Fibroblast of lung (primary cell): ENCODE data around the gene DAPK1. TPM values are rescaled to one million over a fixed set of nuclear protein-coding genes. Genes with fewer than 3 reads are reported as not detected.

ENCODE experiments used
- DNase-seq, 2 donors: peaks; one replicate each; pipeline versions ENCODE4 v3.0.0 to v3.0.0-alpha.2; 2010; ENCODE audit warnings: low read depth in 2 of 2
- H2AFZ ChIP-seq: 2 replicates; pipeline ENCODE4 v1.5.1; 2012; ENCODE audit warnings: low read length, control low read depth, inconsistent platforms
- H3K27ac ChIP-seq: 2 replicates; pipeline ENCODE4 v1.5.1; 2011; ENCODE audit warnings: low read length, control low read depth; ENCODE audit not compliant: insufficient read depth
- H3K27me3 ChIP-seq: 2 replicates; pipeline ENCODE4 v1.5.1; 2011; ENCODE audit warnings: mild to moderate bottlenecking, low read length; ENCODE audit not compliant: control insufficient read depth, insufficient read depth
- H3K36me3 ChIP-seq: 2 replicates; pipeline ENCODE4 v1.5.1; 2011; ENCODE audit warnings: low read length; ENCODE audit not compliant: control insufficient read depth, insufficient read depth
- H3K4me1 ChIP-seq: 2 replicates; pipeline ENCODE4 v1.5.1; 2011; ENCODE audit warnings: low read length; ENCODE audit not compliant: control insufficient read depth, insufficient read depth; ENCODE audit errors: extremely low read depth
- H3K4me2 ChIP-seq: 2 replicates; pipeline ENCODE4 v1.5.1; 2011; ENCODE audit warnings: low read length, control low read depth; ENCODE audit not compliant: insufficient read depth; ENCODE audit errors: extremely low read depth
- H3K4me3 ChIP-seq, 4 experiments: fragments of 200-600 bp in 1 of 4; sonication (generic) in 1 of 4; replicated peaks in 1 of 4; 2 replicates each; pipeline ENCODE4 v1.5.1; 2011 to 2016; ENCODE audit warnings: low read length in 4 of 4, low read depth in 3 of 4, mild to moderate bottlenecking in 3 of 4, control low read depth in 2 of 4, inconsistent platforms in 1 of 4, mixed read lengths in 1 of 4; ENCODE audit not compliant: insufficient read depth in 1 of 4; ENCODE audit errors: control extremely low read depth in 1 of 4
- H3K79me2 ChIP-seq: 2 replicates; pipeline ENCODE4 v1.5.1; 2012; ENCODE audit warnings: mild to moderate bottlenecking, low read length, inconsistent platforms; ENCODE audit not compliant: control insufficient read depth, insufficient read depth
- H3K9ac ChIP-seq: 2 replicates; pipeline ENCODE4 v1.5.1; 2011; ENCODE audit warnings: mild to moderate bottlenecking, low read length, control low read depth; ENCODE audit not compliant: insufficient read depth
- H3K9me3 ChIP-seq: 2 replicates; pipeline ENCODE4 v1.5.1; 2012; ENCODE audit warnings: low read depth, low read length; ENCODE audit not compliant: control insufficient read depth, insufficient read depth
- H4K20me1 ChIP-seq: 2 replicates; pipeline ENCODE4 v1.5.1; 2011; ENCODE audit warnings: low read length; ENCODE audit not compliant: control insufficient read depth, insufficient read depth; ENCODE audit errors: extremely low read depth
- EZH2 ChIP-seq: IDR thresholded peaks from 2 replicates; pipeline ENCODE4 v1.5.1; 2012; ENCODE audit warnings: low read length, control low read depth, mild to moderate bottlenecking; ENCODE audit errors: missing control alignments
- polyA plus RNA-seq, 2 donors: library from polyadenylated mRNA; depleted of rRNA in 1 of 2; stranded (reverse) in 1 of 2; unstranded in 1 of 2; fragments of >200 nt; gene quantifications; 2 replicates each; pipeline ENCODE4 v1.2.1, GENCODE V29; 2011 to 2012; ENCODE audit warnings: missing spikeins in 1 of 2
- total RNA-seq: library from RNA; depleted of rRNA; stranded (reverse); fragments of >200 nt; gene quantifications from 2 replicates; pipeline ENCODE4 v1.2.1, GENCODE V29; 2014
- TF ChIP-seq, protein P1 (sequence below), 2 donors: IDR thresholded peaks in 1 of 2; conservative IDR thresholded peaks in 1 of 2; 1 replicate in 1 of 2; 2 replicates in 1 of 2; pipeline ENCODE4 v1.5.1; 2011 to 2012; ENCODE audit warnings: low read length in 2 of 2, control low read depth in 1 of 2, inconsistent platforms in 1 of 2, low read depth in 1 of 2, mild to moderate bottlenecking in 1 of 2

The DAPK1 gene
- total and polyA plus RNA-seq, 2 donors (not counting 1 experiment from before 2014, with no cell fraction given): 1.1 to 15.5 TPM

- no peak for TF ChIP-seq EZH2
- TF ChIP-seq, protein P1, sequence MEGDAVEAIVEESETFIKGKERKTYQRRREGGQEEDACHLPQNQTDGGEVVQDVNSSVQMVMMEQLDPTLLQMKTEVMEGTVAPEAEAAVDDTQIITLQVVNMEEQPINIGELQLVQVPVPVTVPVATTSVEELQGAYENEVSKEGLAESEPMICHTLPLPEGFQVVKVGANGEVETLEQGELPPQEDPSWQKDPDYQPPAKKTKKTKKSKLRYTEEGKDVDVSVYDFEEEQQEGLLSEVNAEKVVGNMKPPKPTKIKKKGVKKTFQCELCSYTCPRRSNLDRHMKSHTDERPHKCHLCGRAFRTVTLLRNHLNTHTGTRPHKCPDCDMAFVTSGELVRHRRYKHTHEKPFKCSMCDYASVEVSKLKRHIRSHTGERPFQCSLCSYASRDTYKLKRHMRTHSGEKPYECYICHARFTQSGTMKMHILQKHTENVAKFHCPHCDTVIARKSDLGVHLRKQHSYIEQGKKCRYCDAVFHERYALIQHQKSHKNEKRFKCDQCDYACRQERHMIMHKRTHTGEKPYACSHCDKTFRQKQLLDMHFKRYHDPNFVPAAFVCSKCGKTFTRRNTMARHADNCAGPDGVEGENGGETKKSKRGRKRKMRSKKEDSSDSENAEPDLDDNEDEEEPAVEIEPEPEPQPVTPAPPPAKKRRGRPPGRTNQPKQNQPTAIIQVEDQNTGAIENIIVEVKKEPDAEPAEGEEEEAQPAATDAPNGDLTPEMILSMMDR (conservative IDR thresholded peaks at IDR 0.05 in 1 of 2, IDR thresholded peaks at IDR 0.05 in 1 of 2; ENCODE audit: low read depth in 1 of 2, low read length in 2 of 2): no peak
- Histone ChIP-seq H3K9me3 (no peaks in the 10 kb centered on the region), H3K4me3 (no peak overlapping the region), H3K27me3 (no peaks in the 10 kb centered on the region), H4K20me1 (no peaks in the 10 kb centered on the region), H3K36me3 (no peaks in the 10 kb centered on the region), H3K4me1 (no peaks in the 10 kb centered on the region), H3K4me2 (no peak overlapping the region), H3K79me2 (no peaks in the 10 kb centered on the region), H2AFZ (no peak overlapping the region), H3K9ac (no peak overlapping the region), H3K27ac (no peak overlapping the region)
- DNase-seq: no peak
Observed at GRCh38 chr9:87461256-87461655, 36.4 kb upstream of the DAPK1 start.

- H3K27ac ChIP-seq: no peak overlapping the region
- no peak overlapping the region for H3K4me2 ChIP-seq
- no peak overlapping the region for H3K4me3 ChIP-seq
- TF ChIP-seq EZH2: no peak
- TF ChIP-seq, protein P1 (conservative IDR thresholded peaks at IDR 0.05 in 1 of 2, IDR thresholded peaks at IDR 0.05 in 1 of 2; ENCODE audit: low read depth in 1 of 2, low read length in 2 of 2): no peak
- no peaks in the 10 kb centered on the region for H3K79me2 ChIP-seq
- H3K4me1 ChIP-seq: no peaks in the 10 kb centered on the region
- H3K27me3 ChIP-seq: no peaks in the 10 kb centered on the region
- no peak overlapping the region for H2AFZ ChIP-seq
- no peaks in the 10 kb centered on the region for H3K36me3 ChIP-seq
- no peak overlapping the region for H3K9ac ChIP-seq
- peak; percentile 9 to 24 for DNase-seq
- no peaks in the 10 kb centered on the region for H4K20me1 ChIP-seq
- no peaks in the 10 kb centered on the region for H3K9me3 ChIP-seq
Observed at GRCh38 chr9:87464110-87464991, 33.3 kb upstream of the DAPK1 start.

- Histone ChIP-seq H3K79me2 (no peaks in the 10 kb centered on the region), H3K9ac (no peak overlapping the region), H3K27ac (no peak overlapping the region), H3K4me3 (no peak overlapping the region), H3K4me2 (no peak overlapping the region), H3K9me3 (no peaks in the 10 kb centered on the region), H3K4me1 (no peaks in the 10 kb centered on the region), H3K27me3 (no peaks in the 10 kb centered on the region), H3K36me3 (no peaks in the 10 kb centered on the region), H2AFZ (no peak overlapping the region), H4K20me1 (no peaks in the 10 kb centered on the region)
- DNase-seq: no peak
- TF ChIP-seq EZH2: no peak
- TF ChIP-seq, protein P1 (conservative IDR thresholded peaks at IDR 0.05 in 1 of 2, IDR thresholded peaks at IDR 0.05 in 1 of 2; ENCODE audit: low read depth in 1 of 2, low read length in 2 of 2): no peak
Observed at GRCh38 chr9:87464992-87465378, 32.7 kb upstream of the DAPK1 start.
